HepG2 (cell line): ENCODE data around the gene GLE1. TPM values are rescaled to one million over a fixed set of nuclear protein-coding genes. Genes with fewer than 3 reads are reported as not detected.
"Not testable (repeated sequence)": the region's sequence is repeated elsewhere in the genome, so short reads cannot be mapped to it uniquely, and the experiment has no call there.

Experiments used
- ATAC-seq: fragments of 200-7000 bp; cut with Tn5 transposase; 3 replicates; pipeline ENCODE4 v1.9.1; 2020; ENCODE audit warnings: mild to moderate bottlenecking, moderate library complexity
- BruUV-seq: library from RNA; stranded (reverse); fragments of 400-500 nt; replicated peaks from 2 replicates; lab custom pipeline; 2021; lab: Mats Ljungman, UMichigan
- CTCF ChIA-PET: fragments of 300-600 bp; formaldehyde crosslinking; extraction: SDS; loops from one replicate; lab custom pipeline; 2021; ENCODE audit warnings: low total read pairs, inconsistent platforms, low intra/inter-chr PET ratio; lab: Yijun Ruan, JAX
- POLR2A ChIA-PET: fragments of 350-600 bp; sonication (Branson Sonifier 250); formaldehyde crosslinking; loops from one replicate; lab custom pipeline; 2020; ENCODE audit warnings: antibody characterized with exemption, inconsistent platforms; lab: Yijun Ruan, JAX
- DNase-seq: peaks from one replicate; pipeline ENCODE4 v3.0.0-alpha.2; 2015; ENCODE audit warnings: low spot score
- FAIRE-seq: peaks from 3 replicates; lab custom pipeline; 2011; peaks lifted over from hg19 to GRCh38; lab: Jason Lieb, UNC
- H2AFZ ChIP-seq: one replicate; pipeline ENCODE4 v1.6.1; 2011; ENCODE audit warnings: low read length, inconsistent platforms
- H3K27ac ChIP-seq: fragments of 300-600 bp; 3 replicates; pipeline ENCODE4 v1.8.0; 2011; ENCODE audit warnings: mixed run types, mild to moderate bottlenecking, mixed read lengths, low read length, inconsistent platforms; ENCODE audit not compliant: insufficient read depth; ENCODE audit errors: extremely low read length
- H3K27me3 ChIP-seq, 2 experiments: fragments of 200-600 bp in 1 of 2; 2 replicates in 1 of 2; 3 replicates in 1 of 2; pipeline versions ENCODE4 v1.6.0 to v1.8.0; 2011; ENCODE audit warnings: low read length in 2 of 2, mild to moderate bottlenecking in 2 of 2, moderate library complexity in 2 of 2, inconsistent platforms in 1 of 2; ENCODE audit not compliant: insufficient read depth in 2 of 2, control insufficient read depth in 1 of 2
- H3K36me3 ChIP-seq, 2 experiments: fragments of 200-600 bp in 1 of 2; replicated peaks in 1 of 2; 2 replicates in 1 of 2; 3 replicates in 1 of 2; pipeline versions ENCODE4 v1.5.1 to v1.8.0; 2011; ENCODE audit warnings: low read length in 2 of 2, inconsistent platforms in 1 of 2; ENCODE audit not compliant: insufficient read depth in 2 of 2, control insufficient read depth in 1 of 2
- H3K4me1 ChIP-seq: 2 replicates; pipeline ENCODE4 v1.5.1; 2012; ENCODE audit warnings: low read length, inconsistent platforms; ENCODE audit not compliant: insufficient read depth
- H3K4me2 ChIP-seq: 2 replicates; pipeline ENCODE4 v1.6.0; 2011; ENCODE audit warnings: low read depth, low read length, inconsistent platforms
- H3K4me3 ChIP-seq, 3 experiments: fragments of 200-600 bp in 1 of 3; sonication (generic), shearing (Covaris generic) in 1 of 3; replicated peaks in 1 of 3; 2 replicates each; pipeline ENCODE4 v1.5.1; 2011 to 2016; ENCODE audit warnings: low read length in 3 of 3, inconsistent platforms in 2 of 3, low read depth in 2 of 3, mild to moderate bottlenecking in 2 of 3, control low read depth in 1 of 3, mixed read lengths in 1 of 3; ENCODE audit not compliant: insufficient read depth in 1 of 3
- H3K79me2 ChIP-seq: one replicate; pipeline ENCODE4 v1.6.1; 2011; ENCODE audit warnings: low read length, inconsistent platforms; ENCODE audit not compliant: insufficient read depth
- H3K9ac ChIP-seq: 2 replicates; pipeline ENCODE4 v1.6.0; 2011; ENCODE audit warnings: mild to moderate bottlenecking, low read depth, low read length, inconsistent platforms; ENCODE audit not compliant: insufficient read depth
- H3K9me3 ChIP-seq: 2 replicates; pipeline ENCODE4 v1.5.1; 2012; ENCODE audit warnings: mild to moderate bottlenecking, low read length
- H4K20me1 ChIP-seq: 2 replicates; pipeline ENCODE4 v1.6.0; 2011; ENCODE audit warnings: inconsistent platforms, mild to moderate bottlenecking, low read length, moderate library complexity; ENCODE audit not compliant: insufficient read depth
- CC2D1A ChIP-seq: sonication (generic); formaldehyde crosslinking; IDR thresholded peaks from 2 replicates; pipeline ENCODE4 v1.8.1; 2023; ENCODE audit warnings: mild to moderate bottlenecking, missing genetic modification reagents
- HIVEP1 ChIP-seq: sonication (generic); formaldehyde crosslinking; IDR thresholded peaks from 2 replicates; pipeline ENCODE4 v1.4.0; 2020; ENCODE audit warnings: mild to moderate bottlenecking, missing genetic modification reagents
- LCORL ChIP-seq, 2 experiments: fragments of 450-650 bp in 1 of 2; sonication (generic) in 1 of 2; formaldehyde crosslinking in 1 of 2; IDR thresholded peaks; 2 replicates each; pipeline versions ENCODE4 v1.5.0 to v1.6.1; 2017 to 2020; ENCODE audit warnings: antibody characterized with exemption in 1 of 2, missing genetic modification reagents in 1 of 2
- MAZ ChIP-seq, 2 experiments: sonication (generic) in 1 of 2; formaldehyde crosslinking in 1 of 2; IDR thresholded peaks; 2 replicates each; pipeline versions ENCODE4 v1.5.0 to v1.6.1; 2012 to 2020; ENCODE audit warnings: low read depth in 2 of 2, mild to moderate bottlenecking in 2 of 2, borderline replicate concordance in 1 of 2, improper control_type of control experiment in 1 of 2, low read length in 1 of 2, missing genetic modification reagents in 1 of 2, moderate library complexity in 1 of 2
- NFE2 ChIP-seq: sonication (generic); formaldehyde crosslinking; IDR thresholded peaks from 2 replicates; pipeline ENCODE4 v1.4.0; 2020; ENCODE audit warnings: missing genetic modification reagents
- PHF20 ChIP-seq: sonication (generic); formaldehyde crosslinking; IDR thresholded peaks from 2 replicates; pipeline ENCODE4 v1.5.0; 2020; ENCODE audit warnings: mild to moderate bottlenecking, missing genetic modification reagents
- RORA ChIP-seq: sonication (generic); formaldehyde crosslinking; IDR thresholded peaks from 2 replicates; pipeline ENCODE4 v1.5.0; 2020; ENCODE audit warnings: mild to moderate bottlenecking, missing genetic modification reagents, moderate library complexity
- SMARCC2 ChIP-seq: fragments of 450-650 bp; IDR thresholded peaks from 2 replicates; pipeline ENCODE4 v1.6.1; 2017; ENCODE audit warnings: antibody characterized with exemption, mild to moderate bottlenecking
- TARDBP ChIP-seq: sonication (generic); formaldehyde crosslinking; IDR thresholded peaks from 2 replicates; pipeline ENCODE4 v1.8.0; 2022; ENCODE audit warnings: mild to moderate bottlenecking, missing genetic modification reagents
- XRCC5 ChIP-seq: fragments of 200-400 bp; formaldehyde crosslinking; optimal IDR thresholded peaks from 2 replicates; pipeline ENCODE3; 2017; ENCODE audit warnings: mild to moderate bottlenecking, low read length
- ZFP62 ChIP-seq: sonication (generic); formaldehyde crosslinking; IDR thresholded peaks from 2 replicates; pipeline ENCODE4 v1.4.0; 2020; ENCODE audit warnings: missing genetic modification reagents
- ZMYM2 ChIP-seq: sonication (generic); formaldehyde crosslinking; IDR thresholded peaks from 2 replicates; pipeline ENCODE4 v1.8.0; 2022; ENCODE audit warnings: mild to moderate bottlenecking, missing genetic modification reagents
- ZNF34 ChIP-seq: sonication (generic); formaldehyde crosslinking; IDR thresholded peaks from 2 replicates; pipeline ENCODE4 v1.4.0; 2020; ENCODE audit warnings: mild to moderate bottlenecking, missing genetic modification reagents, borderline replicate concordance
- ZNF460 ChIP-seq: sonication (generic); formaldehyde crosslinking; IDR thresholded peaks from 2 replicates; pipeline ENCODE4 v1.5.1; 2020; ENCODE audit warnings: missing genetic modification reagents, mild to moderate bottlenecking, borderline replicate concordance
- ZNF644 ChIP-seq: IDR thresholded peaks from 2 replicates; pipeline ENCODE4 v1.6.1; 2016; ENCODE audit warnings: low read depth
- ZNF749 ChIP-seq: sonication (generic); formaldehyde crosslinking; IDR thresholded peaks from 2 replicates; pipeline ENCODE4 v1.8.0; 2022; ENCODE audit warnings: mild to moderate bottlenecking, missing genetic modification reagents, moderate library complexity, borderline replicate concordance
- ZNF83 ChIP-seq: sonication (generic); formaldehyde crosslinking; IDR thresholded peaks from 2 replicates; pipeline ENCODE4 v1.4.0; 2020; ENCODE audit warnings: missing genetic modification reagents, mild to moderate bottlenecking, borderline replicate concordance
- WGBS: methylation state at CpG from one replicate; pipeline ENCODE4 v1.1.6; 2017; ENCODE audit warnings: low lambda C conversion rate; 5-methylcytosine and 5-hydroxymethylcytosine counted together
- in situ Hi-C: cut with HindIII; loops from 2 replicates; pipeline ENCODE4 v1.10.0; 2017; ENCODE audit warnings: low pct_unique_long_range_greater_than_20kb; ENCODE audit not compliant: extremely low pct_ligation_motif_present
- intact Hi-C: fragments of 100-400 bp; cut with micrococcal nuclease; formaldehyde crosslinking; loops from one replicate; pipeline ENCODE4 v1.10.0; 2022; ENCODE audit not compliant: unreplicated experiment
- polyA plus RNA-seq, 8 experiments: library from polyadenylated mRNA; depleted of rRNA in 3 of 8; stranded (reverse) in 7 of 8; unstranded in 1 of 8; fragments of >200 nt; fragmentation: Illumina TruSeq in 4 of 8; extraction: Trizol in 4 of 8; gene quantifications; 2 replicates each; pipeline versions ENCODE4 v1.2.1 to v1.2.3, GENCODE V29; 2011 to 2016; ENCODE audit warnings: low read depth in 4 of 8, missing spikeins in 1 of 8, mixed read lengths in 1 of 8; ENCODE audit not compliant: insufficient read depth in 1 of 8
- total RNA-seq, 5 experiments: library from RNA; depleted of rRNA; stranded (reverse); fragments of >200 nt; fragmentation: Illumina TruSeq; extraction: Trizol; gene quantifications; 2 replicates each; pipeline ENCODE4 v1.2.3, GENCODE V29; 2016; ENCODE audit warnings: low read depth in 1 of 5
- TF ChIP-seq, protein P1 (sequence below): sonication (generic); formaldehyde crosslinking; IDR thresholded peaks from 2 replicates; pipeline ENCODE4 v1.4.0; 2020; ENCODE audit warnings: missing genetic modification reagents, borderline replicate concordance
- TF ChIP-seq, protein P2 (sequence below): sonication (generic); formaldehyde crosslinking; IDR thresholded peaks from 2 replicates; pipeline ENCODE4 v1.4.0; 2020; ENCODE audit warnings: mild to moderate bottlenecking, missing genetic modification reagents
- TF ChIP-seq, protein P3 (sequence below): sonication (generic); formaldehyde crosslinking; IDR thresholded peaks from 2 replicates; pipeline ENCODE4 v1.9.0; 2021; ENCODE audit warnings: missing genetic modification reagents, borderline replicate concordance

Gene GLE1
- total and polyA plus RNA-seq, 2 of the 13 experiments (the other 11 are each of a cell fraction or from before 2014, with no cell fraction given), result 14.7 to 28.8 TPM

DNA sequence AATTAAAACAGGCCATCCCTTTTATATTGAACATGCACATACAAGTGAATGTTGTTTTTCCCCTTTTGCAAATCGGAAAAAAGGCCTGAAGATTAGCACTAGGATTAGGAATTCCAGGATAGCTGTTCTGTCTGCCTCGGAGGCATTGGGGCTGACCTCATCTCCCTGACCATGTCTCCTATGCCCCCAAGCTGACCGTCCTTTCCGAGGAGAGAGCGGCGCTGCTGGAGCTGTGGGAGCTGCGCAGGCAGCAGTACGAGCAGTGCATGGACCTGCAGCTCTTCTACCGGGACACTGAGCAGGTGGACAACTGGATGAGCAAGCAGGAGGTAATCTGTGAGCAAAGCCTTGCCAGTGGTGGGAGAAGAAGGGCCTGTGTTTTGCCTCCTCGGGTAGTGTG is 76.2 kb downstream of the GLE1 start:
- no peaks in the 10 kb centered on the region for H4K20me1 ChIP-seq
- in situ Hi-C loops, result no loop called here
- WGBS, result over 99% methylated on average over 8 of the region's 10 CpGs

DNA sequence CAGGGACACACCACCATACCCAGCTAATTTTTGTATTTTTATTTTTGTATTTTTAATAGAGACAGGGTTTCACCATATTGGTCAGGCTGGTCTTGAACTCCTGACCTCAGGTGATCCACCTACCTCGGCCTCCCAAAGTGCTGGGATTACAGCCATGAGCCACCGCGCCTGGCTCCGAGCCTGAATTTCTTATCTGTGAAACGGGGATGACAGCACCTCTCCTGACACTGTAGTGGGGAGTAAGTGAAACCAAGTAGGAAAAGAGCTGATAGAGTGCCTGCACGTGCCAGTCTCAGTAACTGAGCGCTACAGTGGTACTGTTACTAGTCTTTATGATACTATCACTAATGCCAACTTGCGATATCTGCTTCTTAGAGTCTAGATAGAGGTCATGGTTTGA is 80.6 kb downstream of the GLE1 start:
- CTCF ChIA-PET, H3K27me3 ChIP-seq, H3K79me2 ChIP-seq, H3K4me2 ChIP-seq, ATAC-seq, FAIRE-seq, intact Hi-C loops, DNase-seq, H2AFZ ChIP-seq, H4K20me1 ChIP-seq, H3K4me1 ChIP-seq, H3K27ac ChIP-seq, POLR2A ChIA-PET, H3K9me3 ChIP-seq, H3K4me3 ChIP-seq, BruUV-seq, in situ Hi-C loops, H3K9ac ChIP-seq: not testable (repeated sequence)
- H3K36me3 ChIP-seq, result peaks cover 41 to 81% of the 10 kb centered on the region in 2 experiments
- 97% methylated on average over 8 of the region's 8 CpGs for WGBS

More for the DNA sequence above, 76.2 kb downstream of the GLE1 start:
- Histone ChIP-seq H3K9ac (no peak overlapping the region), H3K4me1 (no peaks in the 10 kb centered on the region), H2AFZ (no peak overlapping the region), H3K9me3 (no peaks in the 10 kb centered on the region), H3K79me2 (no peaks in the 10 kb centered on the region), H3K36me3 (peaks cover 44 to 90% of the 10 kb centered on the region in 2 experiments), H3K4me2 (no peak overlapping the region), H3K27me3 (no peaks in the 10 kb centered on the region), H3K27ac (no peak overlapping the region), H3K4me3 (no peak overlapping the region)
- DNase-seq, result no peak
- ChIA-PET POLR2A (no interaction called here), CTCF (no interaction called here)
- ATAC-seq, result no peak
- TF ChIP-seq ZNF749 (no peak), ZMYM2 (CRISPR knock-in tag) (no peak), ZNF34 (CRISPR knock-in tag) (no peak), PHF20 (CRISPR knock-in tag) (no peak), LCORL (IDR thresholded peaks at IDR 0.05) (no peak), LCORL (CRISPR knock-in tag; IDR thresholded peaks at IDR 0.05) (no peak), HIVEP1 (CRISPR knock-in tag) (no peak), ZNF83 (CRISPR knock-in tag) (no peak), TARDBP (CRISPR knock-in tag) (no peak), MAZ (IDR thresholded peaks at IDR 0.05; ENCODE audit: borderline replicate concordance, low read depth, low read length) (no peak), MAZ (CRISPR knock-in tag; IDR thresholded peaks at IDR 0.05; ENCODE audit: low read depth) (no peak), CC2D1A (CRISPR knock-in tag) (no peak), ZNF644 (CRISPR knock-in tag) (no peak), SMARCC2 (no peak), RORA (CRISPR knock-in tag) (no peak), ZNF460 (CRISPR knock-in tag) (no peak), NFE2 (CRISPR knock-in tag) (no peak), ZFP62 (CRISPR knock-in tag) (no peak), XRCC5 (no peak)
- TF ChIP-seq, protein P1, sequence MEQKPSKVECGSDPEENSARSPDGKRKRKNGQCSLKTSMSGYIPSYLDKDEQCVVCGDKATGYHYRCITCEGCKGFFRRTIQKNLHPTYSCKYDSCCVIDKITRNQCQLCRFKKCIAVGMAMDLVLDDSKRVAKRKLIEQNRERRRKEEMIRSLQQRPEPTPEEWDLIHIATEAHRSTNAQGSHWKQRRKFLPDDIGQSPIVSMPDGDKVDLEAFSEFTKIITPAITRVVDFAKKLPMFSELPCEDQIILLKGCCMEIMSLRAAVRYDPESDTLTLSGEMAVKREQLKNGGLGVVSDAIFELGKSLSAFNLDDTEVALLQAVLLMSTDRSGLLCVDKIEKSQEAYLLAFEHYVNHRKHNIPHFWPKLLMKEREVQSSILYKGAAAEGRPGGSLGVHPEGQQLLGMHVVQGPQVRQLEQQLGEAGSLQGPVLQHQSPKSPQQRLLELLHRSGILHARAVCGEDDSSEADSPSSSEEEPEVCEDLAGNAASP (CRISPR knock-in tag), result no peak
- TF ChIP-seq, protein P2, sequence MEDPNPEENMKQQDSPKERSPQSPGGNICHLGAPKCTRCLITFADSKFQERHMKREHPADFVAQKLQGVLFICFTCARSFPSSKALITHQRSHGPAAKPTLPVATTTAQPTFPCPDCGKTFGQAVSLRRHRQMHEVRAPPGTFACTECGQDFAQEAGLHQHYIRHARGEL (CRISPR knock-in tag), result no peak
- TF ChIP-seq, protein P3, sequence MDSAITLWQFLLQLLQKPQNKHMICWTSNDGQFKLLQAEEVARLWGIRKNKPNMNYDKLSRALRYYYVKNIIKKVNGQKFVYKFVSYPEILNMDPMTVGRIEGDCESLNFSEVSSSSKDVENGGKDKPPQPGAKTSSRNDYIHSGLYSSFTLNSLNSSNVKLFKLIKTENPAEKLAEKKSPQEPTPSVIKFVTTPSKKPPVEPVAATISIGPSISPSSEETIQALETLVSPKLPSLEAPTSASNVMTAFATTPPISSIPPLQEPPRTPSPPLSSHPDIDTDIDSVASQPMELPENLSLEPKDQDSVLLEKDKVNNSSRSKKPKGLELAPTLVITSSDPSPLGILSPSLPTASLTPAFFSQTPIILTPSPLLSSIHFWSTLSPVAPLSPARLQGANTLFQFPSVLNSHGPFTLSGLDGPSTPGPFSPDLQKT (CRISPR knock-in tag), result no peak
- BruUV-seq, result no TSS peak
- FAIRE-seq, result no peak
- intact Hi-C loops, result no loop called here
